Activated naive CD4-positive, alpha-beta T cell (primary cell): ENCODE data around the gene LRRC7.

Experiments used
- DNase-seq, 4 experiments: peaks; one replicate each; lab custom pipeline; 2025; lab: John Stamatoyannopoulos, UW

The LRRC7 gene

DNA sequence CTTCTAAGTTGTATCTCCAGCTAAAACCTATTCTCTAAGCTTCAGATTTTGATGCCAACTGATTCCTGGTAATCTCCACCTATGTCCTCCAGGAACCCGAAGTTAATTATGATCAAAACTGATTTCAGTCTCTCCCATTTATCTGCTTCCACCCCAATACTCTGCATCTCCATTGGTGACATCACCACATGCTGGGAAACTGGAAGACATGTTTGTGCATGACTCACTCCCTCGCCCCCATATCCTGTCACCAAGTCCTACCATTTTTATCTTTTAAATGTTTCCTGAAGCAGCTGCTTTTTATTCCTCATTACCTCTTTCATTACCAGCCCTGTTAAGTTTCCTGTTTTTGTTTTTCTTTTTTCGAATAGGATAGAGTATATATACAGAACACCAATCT lies 409.2 kb downstream of the LRRC7 start:
- DNase-seq: no peak

DNA sequence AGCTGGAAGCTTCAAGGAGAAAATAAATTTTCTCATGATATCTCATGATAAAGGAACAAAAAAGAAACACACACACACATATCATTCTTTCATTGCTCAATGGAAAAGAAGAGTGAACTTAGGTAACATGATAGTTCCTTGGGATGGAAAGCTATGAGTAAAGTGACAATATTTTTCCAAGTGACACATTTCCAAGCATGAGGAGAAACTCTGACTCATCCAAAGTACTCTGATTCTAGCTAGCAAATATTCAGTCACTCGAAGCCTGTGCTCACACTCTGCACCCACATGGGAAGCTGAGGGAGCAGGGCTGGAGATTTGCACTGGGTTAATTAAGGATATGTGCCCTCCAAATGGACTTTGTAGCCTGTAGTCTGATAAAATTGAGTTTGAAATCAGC lies 415.3 kb downstream of the LRRC7 start:
- DNase-seq: no peak

- DNase-seq: no peak
Measured at GRCh38 chr1:69985376-69985775, 417.7 kb downstream of the LRRC7 start.

- no peak for DNase-seq
Measured at GRCh38 chr1:69985901-69986439, 418.2 kb downstream of the LRRC7 start.

- no peak for DNase-seq
Measured at GRCh38 chr1:69987881-69988280, 420.2 kb downstream of the LRRC7 start.

- no peak for DNase-seq
Measured at GRCh38 chr1:69991644-69992043, 423.9 kb downstream of the LRRC7 start.

DNA sequence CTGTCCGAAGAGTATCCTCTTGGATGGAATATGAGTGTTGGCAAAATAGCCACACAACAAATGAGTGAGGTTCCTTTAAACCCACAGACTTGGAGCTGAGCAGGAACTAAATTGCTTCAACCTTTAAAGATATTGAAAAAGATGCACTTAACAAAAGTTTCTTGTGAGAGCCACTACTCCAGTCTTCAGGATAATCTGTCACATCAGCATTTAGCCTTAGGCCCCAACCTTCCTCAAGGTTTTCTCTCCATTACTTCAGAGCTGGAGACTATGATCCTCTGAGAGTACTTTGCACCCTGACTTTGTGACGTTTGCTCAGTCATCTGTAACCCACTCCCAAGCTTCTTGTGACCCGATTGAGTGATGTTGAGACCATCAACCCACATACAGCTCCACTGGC lies 424.9 kb downstream of the LRRC7 start:
- no peak for DNase-seq

- no peak for DNase-seq
Measured at GRCh38 chr1:69993810-69994209, 426.1 kb downstream of the LRRC7 start.

DNA sequence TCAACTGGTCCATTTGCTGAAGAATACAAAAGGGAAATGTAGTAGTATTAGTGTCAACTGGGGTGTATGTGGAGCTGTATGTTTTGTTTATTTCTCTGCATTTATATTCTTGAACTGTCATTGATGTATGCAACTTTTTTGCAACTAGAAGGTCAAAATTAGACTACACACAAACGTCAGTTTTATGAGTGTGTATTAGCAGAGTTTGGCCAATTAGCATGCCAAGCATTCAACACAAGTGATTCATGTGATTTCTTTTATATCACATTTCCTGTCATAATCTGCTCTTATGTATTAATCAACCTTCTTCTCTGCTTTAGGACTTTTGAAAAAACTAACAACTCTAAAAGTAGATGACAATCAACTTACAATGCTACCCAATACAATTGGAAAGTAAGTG lies 426.5 kb downstream of the LRRC7 start:
- no peak for DNase-seq

DNA sequence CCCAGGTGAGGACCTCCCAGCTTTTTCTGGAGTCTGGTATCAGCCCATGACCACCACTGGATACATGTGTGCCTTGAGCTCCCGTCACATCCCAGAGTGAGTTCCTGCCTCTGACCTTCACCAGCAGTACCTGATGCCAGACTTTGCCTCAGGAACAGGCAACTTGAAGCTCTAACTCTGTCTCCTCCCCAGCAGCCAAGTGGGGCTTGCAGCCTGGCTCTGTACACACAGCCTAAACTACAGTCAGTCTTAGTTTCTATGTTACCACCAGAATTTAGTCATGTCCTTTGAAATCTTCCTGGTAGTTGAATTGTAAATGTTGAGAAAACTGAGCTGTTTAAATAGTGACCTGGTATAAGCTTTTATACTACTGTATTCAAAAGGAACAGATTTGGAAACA lies 431.1 kb downstream of the LRRC7 start:
- no peak for DNase-seq

GRCh38 chr1:70003211-70003908 lies 435.6 kb downstream of the LRRC7 start:
- no peak for DNase-seq

DNA sequence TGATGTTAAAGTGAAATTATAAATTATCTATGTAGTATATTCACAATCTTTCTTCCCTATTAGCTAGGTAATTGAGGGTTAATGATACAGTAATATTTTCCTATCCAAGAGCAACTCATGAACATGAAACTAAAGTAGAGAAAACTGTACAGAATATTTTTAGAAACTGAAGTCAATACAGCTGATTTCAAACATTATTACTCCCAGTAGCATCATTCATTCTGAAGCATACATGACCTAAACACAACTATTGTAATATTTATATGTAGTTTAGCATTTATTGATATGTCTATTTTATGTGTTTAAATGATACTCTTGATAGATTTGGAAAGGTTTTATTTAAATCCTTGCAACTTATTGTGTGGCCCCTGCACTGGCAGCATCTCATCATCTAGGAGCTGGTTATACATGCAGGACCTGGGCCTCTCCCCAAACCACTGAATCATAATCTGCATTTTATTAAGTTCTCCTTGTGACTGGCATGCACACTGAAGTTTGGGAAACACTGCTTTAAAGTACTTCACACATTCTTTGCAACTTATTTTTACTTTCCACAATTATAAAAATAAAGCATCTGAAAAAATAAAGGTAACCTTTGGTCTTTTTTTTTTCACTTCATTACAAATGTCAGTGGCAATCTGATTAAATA lies 437.8 kb downstream of the LRRC7 start:
- DNase-seq: no peak

DNA sequence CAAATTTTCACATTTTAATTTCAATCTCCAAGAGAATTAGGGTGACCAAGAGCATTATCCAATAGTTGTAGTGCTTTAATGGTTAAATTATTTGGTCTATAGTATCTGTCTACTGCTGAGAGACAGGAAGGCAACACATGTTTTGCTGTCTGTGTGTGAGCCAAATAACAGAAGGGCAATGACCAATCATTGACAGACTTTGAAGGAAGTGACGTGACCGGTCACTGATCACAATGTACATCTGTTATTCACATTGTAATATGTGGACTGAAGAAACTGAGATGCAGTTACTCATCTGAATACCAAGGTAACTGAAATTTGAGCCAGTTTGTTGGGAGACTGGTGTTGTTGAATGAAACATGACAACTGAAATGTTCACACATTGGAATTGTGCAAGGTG lies 440.9 kb downstream of the LRRC7 start:
- no peak for DNase-seq

DNA sequence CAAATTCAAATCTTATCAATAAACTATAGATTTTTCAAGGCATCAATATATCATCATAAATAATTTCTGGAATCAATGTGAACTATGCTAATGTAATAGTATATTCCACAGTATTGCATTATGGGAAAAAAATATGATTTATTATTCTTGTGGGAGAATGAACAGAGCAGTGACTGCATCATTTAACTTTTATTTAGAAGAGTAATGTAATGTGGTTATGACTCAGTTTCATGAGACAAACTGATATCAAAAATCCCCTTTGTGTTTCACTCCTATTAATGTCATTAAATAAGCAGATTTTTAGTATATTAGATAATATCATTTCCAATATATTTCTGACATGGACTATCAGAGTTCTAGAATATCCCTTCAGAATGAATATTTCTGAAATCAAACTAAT lies 450.0 kb downstream of the LRRC7 start:
- no peak for DNase-seq

- no peak for DNase-seq
Measured at GRCh38 chr1:70024272-70024671, 456.6 kb downstream of the LRRC7 start.

DNA sequence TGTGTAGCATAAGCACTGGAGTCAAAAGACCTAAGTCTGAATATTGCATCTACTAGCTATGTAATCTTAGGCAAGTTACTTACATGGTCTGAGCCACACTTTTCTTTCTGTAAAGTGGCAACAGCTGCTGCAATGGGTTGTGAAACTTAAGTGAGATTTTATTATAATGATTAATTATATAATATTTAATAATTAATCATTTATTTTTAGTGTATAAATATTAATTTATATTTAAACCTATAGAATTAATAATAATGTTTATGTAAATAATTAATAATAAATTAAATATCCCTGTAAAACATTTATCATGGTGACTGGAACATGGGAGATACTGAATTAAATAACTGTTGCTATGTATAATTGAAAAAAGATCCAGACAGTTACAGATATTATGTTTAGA lies 457.3 kb downstream of the LRRC7 start:
- DNase-seq: no peak

- no peak for DNase-seq
Measured at GRCh38 chr1:70025846-70026245, 458.1 kb downstream of the LRRC7 start.

GRCh38 chr1:70033266-70033873 lies 465.6 kb downstream of the LRRC7 start:
- no peak for DNase-seq

DNA sequence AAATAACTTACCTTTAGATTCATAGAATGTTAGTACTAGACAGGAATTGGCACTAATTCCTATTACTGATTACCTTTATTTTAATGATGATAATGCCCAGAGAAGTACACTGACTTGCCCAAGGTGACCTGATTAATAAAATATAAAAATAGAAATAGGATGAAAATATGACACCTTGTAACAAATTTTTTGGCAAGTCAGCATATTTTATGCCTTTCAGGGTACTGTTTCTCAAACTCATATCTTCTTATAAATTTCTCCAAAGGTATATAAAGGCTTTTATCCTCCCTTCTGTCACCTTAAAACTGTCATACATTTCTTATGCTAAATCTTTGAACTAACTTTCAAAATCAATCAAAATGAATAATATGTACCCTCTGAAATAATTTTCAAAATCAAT lies 466.2 kb downstream of the LRRC7 start:
- DNase-seq: no peak

DNA sequence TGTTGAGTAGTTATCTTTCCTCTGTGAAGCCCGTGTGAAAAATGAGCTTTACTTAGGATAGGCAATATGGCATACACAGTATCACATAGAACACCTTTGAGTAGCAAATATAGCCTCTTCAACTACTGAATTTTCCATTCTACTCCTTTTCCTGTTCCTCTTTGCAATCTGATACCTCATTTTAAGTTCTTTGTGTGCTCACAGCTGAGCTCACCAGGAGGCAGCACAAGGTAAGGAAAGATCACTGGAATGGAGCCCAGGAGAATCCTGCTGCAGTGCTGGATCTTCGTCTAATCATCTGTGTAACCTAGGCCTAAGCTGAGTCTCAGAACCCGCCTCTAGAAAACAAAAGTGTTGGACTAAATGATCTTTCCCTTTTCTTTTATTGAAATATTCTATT lies 466.7 kb downstream of the LRRC7 start:
- DNase-seq: no peak

DNA sequence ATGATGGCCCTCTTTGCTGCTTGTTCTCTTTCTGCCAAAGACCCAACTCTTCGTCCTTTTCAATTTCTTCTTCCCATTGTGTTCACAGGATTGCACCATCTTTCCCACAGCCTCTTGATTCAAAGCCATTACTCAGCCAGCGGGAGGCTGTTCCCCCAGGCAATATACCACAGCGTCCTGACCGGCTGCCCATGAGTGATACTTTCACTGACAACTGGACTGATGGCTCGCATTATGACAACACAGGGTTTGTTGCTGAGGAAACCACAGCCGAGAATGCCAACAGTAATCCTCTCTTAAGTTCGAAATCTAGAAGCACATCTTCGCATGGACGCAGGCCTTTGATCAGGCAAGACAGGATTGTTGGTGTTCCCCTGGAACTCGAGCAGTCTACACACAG lies 470.3 kb downstream of the LRRC7 start:
- no peak for DNase-seq

GRCh38 chr1:70039485-70039884 lies 471.8 kb downstream of the LRRC7 start:
- no peak for DNase-seq

DNA sequence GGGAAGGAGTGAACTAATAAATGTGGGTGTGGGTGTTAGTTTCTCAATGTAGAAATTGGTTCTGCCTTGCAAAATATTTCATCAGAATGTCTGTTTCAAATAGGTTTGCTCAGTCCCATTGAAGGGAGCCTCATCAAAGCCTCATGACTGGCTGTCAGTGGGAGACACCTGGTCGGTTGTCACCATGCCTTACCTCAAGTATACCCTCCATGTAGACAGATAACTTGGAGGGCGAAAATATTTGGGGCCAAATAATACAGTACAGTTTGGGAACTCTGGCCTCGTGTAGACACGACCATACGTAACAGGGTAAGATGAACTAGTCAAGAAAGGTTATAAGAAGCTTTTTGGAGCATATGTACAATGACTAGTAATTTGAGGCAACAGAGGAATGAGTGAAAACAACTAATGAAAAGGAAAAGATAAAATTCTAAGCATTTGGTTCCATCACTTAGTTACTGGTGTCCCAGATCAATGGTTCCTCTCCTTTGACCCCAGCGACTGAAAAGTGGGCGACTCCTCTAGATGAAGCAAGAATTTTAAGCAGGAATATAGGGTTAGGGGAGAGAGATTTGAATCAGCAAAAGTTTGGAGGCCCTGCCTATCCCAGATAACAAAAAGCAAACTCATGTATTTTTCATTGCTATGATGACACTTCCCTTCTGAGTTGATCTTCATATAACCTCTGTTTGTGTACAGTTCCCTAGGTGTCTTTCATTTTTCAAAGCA lies 473.8 kb downstream of the LRRC7 start:
- no peak for DNase-seq
